Activated CD8-positive, alpha-beta T cell treated with anti-CD3 and anti-CD28 coated beads, Interleukin-2, amount 10 ng/mL, durations not matched to agents 7 days and 5 days (primary cell): ENCODE data around the gene STRN3. TPM values are rescaled to one million over a fixed set of nuclear protein-coding genes. Genes with fewer than 3 reads are reported as not detected.
"Not testable (repeated sequence)": the region's sequence is repeated elsewhere in the genome, so short reads cannot be mapped to it uniquely, and the experiment has no call there.

Source experiments
- ATAC-seq: fragments of 150-1000 bp; cut with Tn5 transposase; one replicate; pipeline ENCODE4 v1.10.0; 2021; ENCODE audit warnings: moderate library complexity
- CTCF ChIA-PET: fragments of 350-600 bp; sonication (Branson Sonifier 250); formaldehyde crosslinking; loops from one replicate; lab custom pipeline; 2021; ENCODE audit warnings: antibody characterized with exemption; lab: Charles Lee
- POLR2A ChIA-PET: fragments of 350-600 bp; sonication (Branson Sonifier 250); formaldehyde crosslinking; loops from one replicate; lab custom pipeline; 2021; ENCODE audit warnings: antibody characterized with exemption; lab: Charles Lee
- DNase-seq: peaks from one replicate; pipeline ENCODE4 v3.0.0-alpha.2; 2020
- H3K27ac Mint-ChIP-seq: one replicate; pipeline ENCODE4 v1.8.0; 2021; ENCODE audit warnings: mild to moderate bottlenecking, mixed read lengths
- H3K27me3 Mint-ChIP-seq: one replicate; pipeline ENCODE4 v1.8.0; 2021; ENCODE audit warnings: low read depth, mixed read lengths
- H3K36me3 Mint-ChIP-seq: one replicate; pipeline ENCODE4 v1.8.0; 2021; ENCODE audit warnings: low read depth, mixed read lengths
- H3K4me1 Mint-ChIP-seq: one replicate; pipeline ENCODE4 v1.8.0; 2021; ENCODE audit warnings: low read depth, mixed read lengths
- H3K4me3 Mint-ChIP-seq: one replicate; pipeline ENCODE4 v1.8.0; 2021; ENCODE audit warnings: mild to moderate bottlenecking, mixed read lengths
- H3K9me3 Mint-ChIP-seq: one replicate; pipeline ENCODE4 v1.8.0; 2022; ENCODE audit warnings: mixed read lengths; ENCODE audit not compliant: insufficient read depth
- total RNA-seq, 2 experiments: library from RNA; stranded (reverse); gene quantifications; one replicate each; pipeline ENCODE4 v1.2.3, GENCODE V29; 2021

The STRN3 gene
- total RNA-seq, 2 experiments from 2014 or later: 19.0 to 23.0 TPM

- no peaks in the 10 kb centered on the region for H3K9me3 Mint-ChIP-seq
- H3K4me1 Mint-ChIP-seq: peaks cover 16% of the 10 kb centered on the region
- CTCF ChIA-PET: no interaction called here
- H3K27ac Mint-ChIP-seq: no peak overlapping the region
- no peak overlapping the region for H3K4me3 Mint-ChIP-seq
- ATAC-seq (no peak), DNase-seq (no peak)
- peaks cover 25% of the 10 kb centered on the region for H3K36me3 Mint-ChIP-seq
- POLR2A ChIA-PET: interaction anchor here (0.5 to 0.8 kb wide), 2 partner anchors 8 to 104 kb away, joined by 3 read pairs; partner anchors contain the start of gene STRN3
- no peaks in the 10 kb centered on the region for H3K27me3 Mint-ChIP-seq
These were observed 8.0 kb downstream of the STRN3 start for GRCh38 chr14:31018057-31018645.

- no peak for ATAC-seq
- no peak overlapping the region for H3K4me3 Mint-ChIP-seq
- POLR2A ChIA-PET: no interaction called here
- CTCF ChIA-PET: no interaction called here
- H3K4me1 Mint-ChIP-seq: peaks cover 2% of the 10 kb centered on the region
- peaks cover 18% of the 10 kb centered on the region for H3K36me3 Mint-ChIP-seq
- H3K9me3 Mint-ChIP-seq: no peaks in the 10 kb centered on the region
- no peaks in the 10 kb centered on the region for H3K27me3 Mint-ChIP-seq
- no peak for DNase-seq
- no peak overlapping the region for H3K27ac Mint-ChIP-seq
These were observed 12.3 kb downstream of the STRN3 start for GRCh38 chr14:31013841-31014240.

- H3K27ac Mint-ChIP-seq: no peak overlapping the region
- ATAC-seq (no peak), DNase-seq (no peak)
- no peaks in the 10 kb centered on the region for H3K9me3 Mint-ChIP-seq
- peaks cover 16% of the 10 kb centered on the region for H3K36me3 Mint-ChIP-seq
- ChIA-PET POLR2A (interaction anchor here (0.7 kb wide), 1 partner anchor 297 kb away, joined by 3 read pairs; no protein-coding TSS in a partner anchor), CTCF (no interaction called here)
- H3K4me3 Mint-ChIP-seq: no peak overlapping the region
- H3K4me1 Mint-ChIP-seq: no peaks in the 10 kb centered on the region
- no peaks in the 10 kb centered on the region for H3K27me3 Mint-ChIP-seq
These were observed 15.2 kb downstream of the STRN3 start for GRCh38 chr14:31010935-31011334.

- H3K27ac Mint-ChIP-seq: no peak overlapping the region
- POLR2A ChIA-PET: interaction anchor here (0.7 kb wide), 1 partner anchor 298 kb away, joined by 3 read pairs; no protein-coding TSS in a partner anchor
- CTCF ChIA-PET: no interaction called here
- no peaks in the 10 kb centered on the region for H3K4me1 Mint-ChIP-seq
- H3K9me3 Mint-ChIP-seq: no peaks in the 10 kb centered on the region
- peaks cover 17% of the 10 kb centered on the region for H3K36me3 Mint-ChIP-seq
- DNase-seq (no peak), ATAC-seq (no peak)
- no peak overlapping the region for H3K4me3 Mint-ChIP-seq
- no peaks in the 10 kb centered on the region for H3K27me3 Mint-ChIP-seq
These were observed 16.2 kb downstream of the STRN3 start for GRCh38 chr14:31009836-31010574.

- Mint-ChIP-seq H3K9me3 (no peaks in the 10 kb centered on the region), H3K27me3 (no peaks in the 10 kb centered on the region), H3K36me3 (peaks cover 20% of the 10 kb centered on the region), H3K27ac (no peak overlapping the region), H3K4me1 (peaks cover 10% of the 10 kb centered on the region), H3K4me3 (no peak overlapping the region)
- ChIA-PET POLR2A (interaction anchor here (1.4 kb wide), 1 partner anchor 22 kb away, joined by 4 read pairs; no protein-coding TSS in a partner anchor), CTCF (no interaction called here)
- DNase-seq: no peak
- ATAC-seq: no peak
These were observed 19.5 kb downstream of the STRN3 start for GRCh38 chr14:31006703-31007102.

- H3K9me3 Mint-ChIP-seq, H3K27ac Mint-ChIP-seq, H3K4me3 Mint-ChIP-seq, H3K27me3 Mint-ChIP-seq, DNase-seq, CTCF ChIA-PET, ATAC-seq: not testable (repeated sequence)
- POLR2A ChIA-PET: interaction anchor here (0.6 kb wide), 1 partner anchor 42 kb away, joined by 3 read pairs; no protein-coding TSS in a partner anchor
- Mint-ChIP-seq H3K36me3 (peaks cover 41% of the 10 kb centered on the region), H3K4me1 (peaks cover 12% of the 10 kb centered on the region)
These were observed 22.2 kb downstream of the STRN3 start for GRCh38 chr14:31004007-31004406.

- ATAC-seq (no peak), DNase-seq (no peak)
- no peak overlapping the region for H3K27ac Mint-ChIP-seq
- peaks cover 12% of the 10 kb centered on the region for H3K4me1 Mint-ChIP-seq
- no peaks in the 10 kb centered on the region for H3K27me3 Mint-ChIP-seq
- peaks cover 12% of the 10 kb centered on the region for H3K9me3 Mint-ChIP-seq
- ChIA-PET CTCF (no interaction called here), POLR2A (no interaction called here)
- peaks cover 47% of the 10 kb centered on the region for H3K36me3 Mint-ChIP-seq
- no peak overlapping the region for H3K4me3 Mint-ChIP-seq
These were observed 22.9 kb downstream of the STRN3 start for GRCh38 chr14:31003284-31003683.

- ATAC-seq (no peak), DNase-seq (no peak)
- ChIA-PET POLR2A (no interaction called here), CTCF (no interaction called here)
- Mint-ChIP-seq H3K27me3 (no peaks in the 10 kb centered on the region), H3K27ac (no peak overlapping the region), H3K9me3 (peaks cover 14% of the 10 kb centered on the region), H3K36me3 (peaks cover 58% of the 10 kb centered on the region), H3K4me3 (no peak overlapping the region), H3K4me1 (peaks cover 16% of the 10 kb centered on the region)
These were observed 24.9 kb downstream of the STRN3 start for GRCh38 chr14:31001339-31001658.

- peaks cover 56% of the 10 kb centered on the region for H3K36me3 Mint-ChIP-seq
- peaks cover 19% of the 10 kb centered on the region for H3K4me1 Mint-ChIP-seq
- ChIA-PET CTCF (no interaction called here), POLR2A (no interaction called here)
- no peaks in the 10 kb centered on the region for H3K27me3 Mint-ChIP-seq
- no peak overlapping the region for H3K4me3 Mint-ChIP-seq
- H3K9me3 Mint-ChIP-seq: peaks cover 14% of the 10 kb centered on the region
- H3K27ac Mint-ChIP-seq: no peak overlapping the region
- ATAC-seq (no peak), DNase-seq (no peak)
These were observed 25.4 kb downstream of the STRN3 start for GRCh38 chr14:31000629-31001338.

- ChIA-PET CTCF (no interaction called here), POLR2A (no interaction called here)
- H3K27me3 Mint-ChIP-seq: no peaks in the 10 kb centered on the region
- ATAC-seq: no peak
- no peak for DNase-seq
- no peak overlapping the region for H3K27ac Mint-ChIP-seq
- H3K4me3 Mint-ChIP-seq: no peak overlapping the region
- peaks cover 22% of the 10 kb centered on the region for H3K4me1 Mint-ChIP-seq
- peaks cover 52% of the 10 kb centered on the region for H3K36me3 Mint-ChIP-seq
- peaks cover 14% of the 10 kb centered on the region for H3K9me3 Mint-ChIP-seq
These were observed 27.0 kb downstream of the STRN3 start for GRCh38 chr14:30999038-30999773.

- Mint-ChIP-seq H3K27me3 (no peaks in the 10 kb centered on the region), H3K4me3 (no peak overlapping the region), H3K9me3 (peaks cover 14% of the 10 kb centered on the region), H3K36me3 (peaks cover 48% of the 10 kb centered on the region), H3K4me1 (peaks cover 19% of the 10 kb centered on the region), H3K27ac (no peak overlapping the region)
- ChIA-PET CTCF (interaction anchor here (0.9 kb wide), 1 partner anchor 18 kb away, joined by 5 read pairs; no protein-coding TSS in a partner anchor), POLR2A (no interaction called here)
- ATAC-seq: no peak
- DNase-seq: no peak
These were observed 28.0 kb downstream of the STRN3 start for GRCh38 chr14:30998100-30998706.
